Right renal cortex interstitium (tissue), 3 donors: Measurements from ENCODE around the gene FOXB2. TPM values are rescaled to one million over a fixed set of nuclear protein-coding genes. Genes with fewer than 3 reads are reported as not detected.
"Not testable (repeated sequence)": the region's sequence is repeated elsewhere in the genome, so short reads cannot be mapped to it uniquely, and the experiment has no call there.

Experiments
- DNase-seq, 3 donors: peaks; one replicate each; pipeline ENCODE4 v3.0.0-alpha.2; 2013; ENCODE audit warnings: low read depth in 3 of 3, low spot score in 2 of 3
- polyA plus RNA-seq, 3 donors: library from polyadenylated mRNA; unstranded; fragments of 120-200 nt; gene quantifications; one replicate each; pipeline ENCODE4 v1.2.1, GENCODE V29; 2013; ENCODE audit not compliant: insufficient read length in 3 of 3

Gene FOXB2
- polyA plus RNA-seq, 3 donors: not detected

- not testable (repeated sequence) for DNase-seq
These were observed 24.3 kb downstream of the FOXB2 start for GRCh38 chr9:77043743-77044142.

- DNase-seq: not testable (repeated sequence)
These were observed 41.2 kb downstream of the FOXB2 start for GRCh38 chr9:77060681-77061080.

- no peak for DNase-seq
These were observed 44.3 kb downstream of the FOXB2 start for GRCh38 chr9:77063645-77064285.

- DNase-seq: no peak
These were observed 46.9 kb downstream of the FOXB2 start for GRCh38 chr9:77066388-77066787.

Other genes starting within 250 kb of the FOXB2 start
- 10 to 100 TPM; 11.5 to 14.3 (median 12.7) TPM for gene PRUNE2, start 113.5 kb upstream of the FOXB2 start, polyA plus RNA-seq
- 10 to 100 TPM; 30.8 to 32.4 (median 31.4) TPM for gene VPS13A, start 157.9 kb downstream of the FOXB2 start, polyA plus RNA-seq